Endothelial cell of umbilical vein (primary cell): ENCODE measurements around the gene CRKL.

Source experiments
- EZH2 ChIP-seq: IDR thresholded peaks from 2 replicates; pipeline ENCODE4 v1.6.1; 2012; ENCODE audit warnings: borderline replicate concordance, low read depth, mild to moderate bottlenecking, moderate library complexity, low read length, inconsistent platforms; ENCODE audit not compliant: severe bottlenecking
- TF ChIP-seq, protein P1 (sequence below), 2 donors: IDR thresholded peaks; 1 replicate in 1 of 2; 2 replicates in 1 of 2; pipeline ENCODE4 v1.5.1; 2011; ENCODE audit warnings: low read length in 2 of 2, mild to moderate bottlenecking in 2 of 2, moderate library complexity in 2 of 2, control low read depth in 1 of 2, inconsistent platforms in 1 of 2, low read depth in 1 of 2; ENCODE audit not compliant: insufficient read depth in 1 of 2; ENCODE audit errors: extremely low read depth in 1 of 2

DNA sequence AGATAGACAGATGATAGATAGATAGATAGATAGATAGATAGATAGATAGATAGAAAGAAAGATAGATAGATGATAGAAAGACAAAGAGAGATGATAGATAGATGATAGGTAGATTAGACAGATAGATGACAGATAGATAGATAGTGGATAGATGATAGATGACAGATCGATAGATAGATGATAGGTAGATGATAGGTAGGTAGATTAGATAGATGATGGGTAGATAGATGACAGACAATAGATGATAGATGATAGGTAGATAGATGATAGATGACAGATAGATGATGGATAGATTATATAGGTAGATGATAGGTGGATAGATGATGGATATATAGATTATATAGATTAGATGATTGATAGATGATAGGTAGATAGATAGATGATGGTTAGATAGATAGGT, 69.2 kb downstream of the CRKL start:
- TF ChIP-seq, protein P1, sequence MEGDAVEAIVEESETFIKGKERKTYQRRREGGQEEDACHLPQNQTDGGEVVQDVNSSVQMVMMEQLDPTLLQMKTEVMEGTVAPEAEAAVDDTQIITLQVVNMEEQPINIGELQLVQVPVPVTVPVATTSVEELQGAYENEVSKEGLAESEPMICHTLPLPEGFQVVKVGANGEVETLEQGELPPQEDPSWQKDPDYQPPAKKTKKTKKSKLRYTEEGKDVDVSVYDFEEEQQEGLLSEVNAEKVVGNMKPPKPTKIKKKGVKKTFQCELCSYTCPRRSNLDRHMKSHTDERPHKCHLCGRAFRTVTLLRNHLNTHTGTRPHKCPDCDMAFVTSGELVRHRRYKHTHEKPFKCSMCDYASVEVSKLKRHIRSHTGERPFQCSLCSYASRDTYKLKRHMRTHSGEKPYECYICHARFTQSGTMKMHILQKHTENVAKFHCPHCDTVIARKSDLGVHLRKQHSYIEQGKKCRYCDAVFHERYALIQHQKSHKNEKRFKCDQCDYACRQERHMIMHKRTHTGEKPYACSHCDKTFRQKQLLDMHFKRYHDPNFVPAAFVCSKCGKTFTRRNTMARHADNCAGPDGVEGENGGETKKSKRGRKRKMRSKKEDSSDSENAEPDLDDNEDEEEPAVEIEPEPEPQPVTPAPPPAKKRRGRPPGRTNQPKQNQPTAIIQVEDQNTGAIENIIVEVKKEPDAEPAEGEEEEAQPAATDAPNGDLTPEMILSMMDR (IDR thresholded peaks at IDR 0.05; ENCODE audit: extremely low read depth in 1 of 2, insufficient read depth in 1 of 2, low read depth in 1 of 2, low read length in 2 of 2) = no peak
- TF ChIP-seq EZH2 = no peak
